ENCODE measurements around the gene NFIB. TPM values are rescaled to one million over a fixed set of nuclear protein-coding genes. Genes with fewer than 3 reads are reported as not detected.

Gene NFIB
- total and polyA plus RNA-seq, 2 experiments from 2014 or later = 5.7 to 13.9 TPM

- H3K27ac ChIP-seq = peak overlapping the region; percentile 17
- TF ChIP-seq, protein P1, sequence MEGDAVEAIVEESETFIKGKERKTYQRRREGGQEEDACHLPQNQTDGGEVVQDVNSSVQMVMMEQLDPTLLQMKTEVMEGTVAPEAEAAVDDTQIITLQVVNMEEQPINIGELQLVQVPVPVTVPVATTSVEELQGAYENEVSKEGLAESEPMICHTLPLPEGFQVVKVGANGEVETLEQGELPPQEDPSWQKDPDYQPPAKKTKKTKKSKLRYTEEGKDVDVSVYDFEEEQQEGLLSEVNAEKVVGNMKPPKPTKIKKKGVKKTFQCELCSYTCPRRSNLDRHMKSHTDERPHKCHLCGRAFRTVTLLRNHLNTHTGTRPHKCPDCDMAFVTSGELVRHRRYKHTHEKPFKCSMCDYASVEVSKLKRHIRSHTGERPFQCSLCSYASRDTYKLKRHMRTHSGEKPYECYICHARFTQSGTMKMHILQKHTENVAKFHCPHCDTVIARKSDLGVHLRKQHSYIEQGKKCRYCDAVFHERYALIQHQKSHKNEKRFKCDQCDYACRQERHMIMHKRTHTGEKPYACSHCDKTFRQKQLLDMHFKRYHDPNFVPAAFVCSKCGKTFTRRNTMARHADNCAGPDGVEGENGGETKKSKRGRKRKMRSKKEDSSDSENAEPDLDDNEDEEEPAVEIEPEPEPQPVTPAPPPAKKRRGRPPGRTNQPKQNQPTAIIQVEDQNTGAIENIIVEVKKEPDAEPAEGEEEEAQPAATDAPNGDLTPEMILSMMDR (IDR thresholded peaks at IDR 0.05; ENCODE audit: low read depth, low read length) = no peak
- H3K36me3 ChIP-seq = no peaks in the 10 kb centered on the region
Observed at GRCh38 chr9:14098486-14099180, 215.3 kb downstream of the NFIB start.

GRCh38 chr9:14097666-14098415, 216.1 kb downstream of the NFIB start:
- Histone ChIP-seq H3K27me3 (no peaks in the 10 kb centered on the region), H3K27ac (no peak overlapping the region), H3K4me1 (ENCODE audit: low read depth) (peaks cover 15% of the 10 kb centered on the region), H3K4me3 (no peak overlapping the region), H3K36me3 (no peaks in the 10 kb centered on the region), H3K9me3 (ENCODE audit: low read depth) (no peaks in the 10 kb centered on the region)
- TF ChIP-seq, protein P1 (IDR thresholded peaks at IDR 0.05; ENCODE audit: low read depth, low read length) = no peak
- no peak for DNase-seq (ENCODE audit: low read depth in 1 of 2, low spot score in 1 of 2)

More at GRCh38 chr9:14098486-14099180, 215.3 kb downstream of the NFIB start:
- H3K4me3 ChIP-seq = no peak overlapping the region
- H3K4me1 ChIP-seq (ENCODE audit: low read depth) = peaks cover 20% of the 10 kb centered on the region
- no peaks in the 10 kb centered on the region for H3K9me3 ChIP-seq (ENCODE audit: low read depth)
- no peak for DNase-seq (ENCODE audit: low read depth in 1 of 2, low spot score in 1 of 2)
- no peaks in the 10 kb centered on the region for H3K27me3 ChIP-seq

DNA sequence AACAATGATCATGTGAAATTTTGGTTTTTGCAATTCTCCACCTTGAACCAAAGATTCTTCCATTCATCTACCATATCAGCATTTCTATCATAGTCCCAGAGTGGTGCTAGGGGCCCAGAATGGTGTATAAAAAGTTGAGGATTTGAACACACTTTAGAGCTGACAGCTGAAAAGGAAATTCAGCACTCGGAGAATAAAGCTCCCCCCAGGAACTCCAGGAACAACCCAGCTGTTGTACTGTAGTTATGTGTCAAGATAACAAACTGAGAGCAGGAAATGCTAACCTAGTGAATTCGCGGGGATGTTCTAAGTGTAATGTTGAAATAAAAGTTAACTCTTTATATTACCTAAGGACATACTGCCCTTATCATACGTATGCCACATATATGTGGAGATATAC, 216.7 kb downstream of the NFIB start:
- Histone ChIP-seq H3K27me3 (no peaks in the 10 kb centered on the region), H3K4me3 (no peak overlapping the region), H3K27ac (no peak overlapping the region), H3K4me1 (ENCODE audit: low read depth) (peaks cover 14% of the 10 kb centered on the region), H3K36me3 (no peaks in the 10 kb centered on the region), H3K9me3 (ENCODE audit: low read depth) (no peaks in the 10 kb centered on the region)
- TF ChIP-seq, protein P1 (IDR thresholded peaks at IDR 0.05; ENCODE audit: low read depth, low read length) = no peak
- DNase-seq (ENCODE audit: low read depth in 1 of 2, low spot score in 1 of 2) = peak; percentile 56 to 88

GRCh38 chr9:14096258-14096922, 217.6 kb downstream of the NFIB start:
- TF ChIP-seq, protein P1 (IDR thresholded peaks at IDR 0.05; ENCODE audit: low read depth, low read length) = no peak
- H3K4me3 ChIP-seq = no peak overlapping the region
- H3K9me3 ChIP-seq (ENCODE audit: low read depth) = no peaks in the 10 kb centered on the region
- H3K27me3 ChIP-seq = no peaks in the 10 kb centered on the region
- peak; percentile 23 to 83 for DNase-seq (ENCODE audit: low read depth in 1 of 2, low spot score in 1 of 2)
- H3K27ac ChIP-seq = no peak overlapping the region
- H3K36me3 ChIP-seq = no peaks in the 10 kb centered on the region
- peaks cover 14% of the 10 kb centered on the region for H3K4me1 ChIP-seq (ENCODE audit: low read depth)

GRCh38 chr9:14095277-14095676, 218.7 kb downstream of the NFIB start:
- Histone ChIP-seq H3K27me3 (no peaks in the 10 kb centered on the region), H3K9me3 (ENCODE audit: low read depth) (no peaks in the 10 kb centered on the region), H3K36me3 (no peaks in the 10 kb centered on the region), H3K27ac (no peak overlapping the region), H3K4me3 (no peak overlapping the region), H3K4me1 (ENCODE audit: low read depth) (peaks cover 14% of the 10 kb centered on the region)
- TF ChIP-seq, protein P1 (IDR thresholded peaks at IDR 0.05; ENCODE audit: low read depth, low read length) = no peak
- no peak for DNase-seq (ENCODE audit: low read depth in 1 of 2, low spot score in 1 of 2)

All from cardiac muscle cell (in vitro differentiated cells and primary cell).